ENCODE results near the gene KLK4.

The KLK4 gene

GRCh38 chr19:50857366-50857765 is 53.8 kb downstream of the KLK4 start:
- no peak for DNase-seq (ENCODE audit: low read depth)
- no peak overlapping the region for H3K4me3 ChIP-seq (ENCODE audit: low read depth, low read length)
- TF ChIP-seq CTCF (conservative IDR thresholded peaks at IDR 0.05; ENCODE audit: low read depth, low read length), result no peak

Data from choroid plexus epithelial cell (primary cell).